H9 (cell line): Measurements from ENCODE around the gene SLAMF1. TPM values are rescaled to one million over a fixed set of nuclear protein-coding genes. Genes with fewer than 3 reads are reported as not detected.

Source experiments
- DNase-seq: peaks from one replicate; pipeline ENCODE4 v3.0.0-alpha.2; 2017
- H2AFZ ChIP-seq: one replicate; pipeline ENCODE4 v1.6.1; 2013; ENCODE audit warnings: mild to moderate bottlenecking, low read length, control low read depth, moderate library complexity
- H2AK5ac ChIP-seq: 2 replicates; pipeline ENCODE4 v1.6.1; 2013; ENCODE audit warnings: low read length, control low read depth, mixed read lengths; ENCODE audit not compliant: insufficient read length
- H2BK120ac ChIP-seq: one replicate; pipeline ENCODE4 v1.6.1; 2013; ENCODE audit warnings: low read depth, mild to moderate bottlenecking, low read length, control low read depth, inconsistent platforms; ENCODE audit not compliant: poor library complexity, severe bottlenecking
- H2BK12ac ChIP-seq: 2 replicates; pipeline ENCODE4 v1.6.1; 2013; ENCODE audit warnings: low read length, control low read depth, mixed read lengths, low read depth; ENCODE audit not compliant: insufficient read length
- H2BK15ac ChIP-seq: 2 replicates; pipeline ENCODE4 v1.6.1; 2013; ENCODE audit warnings: low read depth, low read length, control low read depth
- H2BK20ac ChIP-seq: one replicate; pipeline ENCODE4 v1.6.1; 2013; ENCODE audit warnings: low read depth, mild to moderate bottlenecking, low read length, control low read depth, inconsistent platforms; ENCODE audit not compliant: poor library complexity, severe bottlenecking
- H2BK5ac ChIP-seq: 2 replicates; pipeline ENCODE4 v1.6.1; 2013; ENCODE audit warnings: low read length, control low read depth, mixed read lengths; ENCODE audit not compliant: insufficient read length
- H3K14ac ChIP-seq: 2 replicates; pipeline ENCODE4 v1.6.1; 2013; ENCODE audit warnings: low read length, control low read depth; ENCODE audit not compliant: insufficient read depth
- H3K18ac ChIP-seq: 2 replicates; pipeline ENCODE4 v1.6.1; 2013; ENCODE audit warnings: low read depth, mild to moderate bottlenecking, mixed read lengths, low read length, control low read depth; ENCODE audit not compliant: insufficient read length
- H3K23ac ChIP-seq: 2 replicates; pipeline ENCODE4 v1.6.1; 2013; ENCODE audit warnings: low read length, control low read depth, mixed read lengths, low read depth; ENCODE audit not compliant: insufficient read length
- H3K23me2 ChIP-seq: 2 replicates; pipeline ENCODE4 v1.6.1; 2013; ENCODE audit warnings: low read depth, mild to moderate bottlenecking, mixed read lengths, low read length, control low read depth; ENCODE audit not compliant: insufficient read length, poor library complexity, severe bottlenecking
- H3K27ac ChIP-seq: 2 replicates; pipeline ENCODE4 v1.5.1; 2013; ENCODE audit warnings: low read length, control low read depth, mixed read lengths, low read depth; ENCODE audit not compliant: insufficient read length
- H3K27me3 ChIP-seq: 2 replicates; pipeline ENCODE4 v1.6.1; 2013; ENCODE audit warnings: low read length, control low read depth, inconsistent platforms; ENCODE audit not compliant: insufficient read depth
- H3K4ac ChIP-seq: 2 replicates; pipeline ENCODE4 v1.6.1; 2013; ENCODE audit warnings: low read depth, mild to moderate bottlenecking, control low read depth, inconsistent platforms, low read length, moderate library complexity
- H3K4me1 ChIP-seq: 2 replicates; pipeline ENCODE4 v1.6.1; 2013; ENCODE audit warnings: low read length, control low read depth, inconsistent platforms; ENCODE audit not compliant: insufficient read depth
- H3K4me2 ChIP-seq: 2 replicates; pipeline ENCODE4 v1.6.1; 2013; ENCODE audit warnings: low read length, control low read depth, mixed read lengths; ENCODE audit not compliant: insufficient read length, insufficient read depth
- H3K56ac ChIP-seq: 2 replicates; pipeline ENCODE4 v1.6.1; 2013; ENCODE audit warnings: low read depth, mild to moderate bottlenecking, mixed read lengths, low read length, control low read depth; ENCODE audit not compliant: insufficient read length
- H3K79me1 ChIP-seq: 2 replicates; pipeline ENCODE4 v1.6.1; 2013; ENCODE audit warnings: low read depth, mild to moderate bottlenecking, moderate library complexity, low read length, control low read depth, inconsistent platforms; ENCODE audit not compliant: insufficient read depth, poor library complexity, severe bottlenecking
- H3K79me2 ChIP-seq: 2 replicates; pipeline ENCODE4 v1.6.1; 2013; ENCODE audit warnings: low read length, control low read depth, inconsistent platforms; ENCODE audit not compliant: insufficient read depth
- H3K9ac ChIP-seq: 2 replicates; pipeline ENCODE4 v1.6.1; 2013; ENCODE audit warnings: low read length, control low read depth, mixed read lengths; ENCODE audit not compliant: insufficient read length; ENCODE audit errors: extremely low read depth
- H3K9me3 ChIP-seq: one replicate; pipeline ENCODE4 v1.6.1; 2013; ENCODE audit warnings: low read depth, low read length, inconsistent platforms; ENCODE audit not compliant: control insufficient read depth
- H3T11ph ChIP-seq: one replicate; pipeline ENCODE4 v1.6.1; 2013; ENCODE audit warnings: mild to moderate bottlenecking, low read length, control low read depth, inconsistent platforms
- H4K20me1 ChIP-seq: one replicate; pipeline ENCODE4 v1.6.1; 2013; ENCODE audit not compliant: control insufficient read depth, insufficient read length, insufficient read depth
- H4K5ac ChIP-seq: 2 replicates; pipeline ENCODE4 v1.6.1; 2013; ENCODE audit warnings: low read depth, mild to moderate bottlenecking, mixed read lengths, low read length, control low read depth; ENCODE audit not compliant: insufficient read length
- H4K8ac ChIP-seq: replicated peaks from 2 replicates; pipeline ENCODE4 v1.6.1; 2013; ENCODE audit warnings: low read length, control low read depth, mixed read lengths, low read depth; ENCODE audit not compliant: insufficient read length
- H4K91ac ChIP-seq: 2 replicates; pipeline ENCODE4 v1.6.1; 2013; ENCODE audit warnings: low read depth, mild to moderate bottlenecking, moderate library complexity, mixed read lengths, low read length, control low read depth; ENCODE audit not compliant: insufficient read length
- H3K27ac Mint-ChIP-seq, 3 experiments: 2 replicates in 2 of 3; 3 replicates in 1 of 3; pipeline ENCODE4 v1.8.0; 2020 to 2021; ENCODE audit warnings: mixed read lengths in 3 of 3, mild to moderate bottlenecking in 1 of 3, moderate library complexity in 1 of 3
- H3K27me3 Mint-ChIP-seq: 2 replicates; pipeline ENCODE4 v1.8.0; 2021; ENCODE audit warnings: low read depth, mild to moderate bottlenecking, moderate library complexity, mixed read lengths
- H3K36me3 Mint-ChIP-seq, 3 experiments: 2 replicates in 2 of 3; 3 replicates in 1 of 3; pipeline ENCODE4 v1.8.0; 2020 to 2021; ENCODE audit warnings: low read depth in 3 of 3, mixed read lengths in 3 of 3; ENCODE audit not compliant: insufficient read depth in 1 of 3
- H3K4me1 Mint-ChIP-seq, 2 experiments: 2 replicates each; pipeline ENCODE4 v1.8.0; 2020; ENCODE audit warnings: mixed read lengths in 2 of 2
- H3K4me3 Mint-ChIP-seq, 2 experiments: 2 replicates in 1 of 2; 3 replicates in 1 of 2; pipeline ENCODE4 v1.8.0; 2020 to 2021; ENCODE audit warnings: mild to moderate bottlenecking in 2 of 2, mixed read lengths in 2 of 2, moderate library complexity in 1 of 2
- H3K9me3 Mint-ChIP-seq, 2 experiments: 2 replicates in 1 of 2; 3 replicates in 1 of 2; pipeline ENCODE4 v1.8.0; 2020; ENCODE audit warnings: mild to moderate bottlenecking in 2 of 2, mixed read lengths in 2 of 2, moderate library complexity in 1 of 2
- CTCF ChIP-seq: fragments of 200-600 bp; sonication (generic); conservative IDR thresholded peaks from 3 replicates; pipeline ENCODE4 v1.8.0; 2021; ENCODE audit warnings: antibody characterized with exemption, mild to moderate bottlenecking
- WGBS: extraction: QIAGEN DNeasy Blood & Tissue Kit; methylation state at CpG from one replicate; pipeline ENCODE4 v1.1.7; 2013; ENCODE audit warnings: missing lambda C conversion rate, low lambda C conversion rate, mixed read lengths; ENCODE audit not compliant: insufficient read length; ENCODE audit errors: extremely low coverage; 5-methylcytosine and 5-hydroxymethylcytosine counted together
- total RNA-seq: library from RNA; stranded (reverse); gene quantifications from 2 replicates; pipeline ENCODE4 v1.2.1, GENCODE V29; 2021

The SLAMF1 gene
- total RNA-seq, 1 experiment from 2014 or later: not detected

DNA sequence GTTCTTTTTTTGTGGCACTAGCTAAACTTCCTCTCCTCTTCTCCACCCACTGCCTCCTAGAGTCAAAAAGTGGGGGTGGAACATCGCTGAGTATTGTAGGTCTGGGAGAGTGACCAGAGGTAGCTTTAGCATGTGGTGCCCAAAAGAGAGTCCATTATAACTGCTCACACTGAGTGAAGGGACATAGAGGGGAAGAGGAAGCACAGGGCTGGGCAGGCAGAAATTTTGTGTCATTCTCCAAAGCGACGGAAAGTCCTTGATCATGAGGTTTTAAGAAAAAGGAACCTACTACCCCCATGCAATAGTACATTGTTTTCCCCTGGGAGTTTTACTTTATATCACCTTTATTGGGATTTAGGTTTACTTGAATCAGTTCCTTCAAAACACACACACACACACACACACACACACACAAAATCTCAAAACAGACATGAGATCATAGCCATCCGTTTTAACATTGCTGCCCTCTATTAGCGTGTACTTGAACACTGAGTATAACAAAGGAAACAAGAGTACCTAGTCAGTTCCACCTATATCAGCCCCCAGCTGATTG, 71.7 kb downstream of the SLAMF1 start:
- Histone ChIP-seq H3K23me2 (no peaks in the 10 kb centered on the region), H4K5ac (no peak overlapping the region), H3K79me2 (no peaks in the 10 kb centered on the region), H3K27me3 (no peaks in the 10 kb centered on the region), H4K8ac (no peak overlapping the region), H2AFZ (no peak overlapping the region), H2BK20ac (no peak overlapping the region), H3K4me2 (no peak overlapping the region), H3K56ac (no peak overlapping the region), H3K9ac (no peak overlapping the region), H3K9me3 (no peaks in the 10 kb centered on the region), H2AK5ac (no peak overlapping the region), H2BK15ac (no peak overlapping the region), H3K4me1 (no peaks in the 10 kb centered on the region), H3K79me1 (no peaks in the 10 kb centered on the region), H3K4ac (no peak overlapping the region), H2BK5ac (no peak overlapping the region), H3K23ac (no peak overlapping the region), H3K14ac (no peak overlapping the region), H3K27ac (no peak overlapping the region), H3T11ph (no peak overlapping the region), H3K18ac (no peak overlapping the region), H2BK120ac (no peak overlapping the region), H4K20me1 (no peaks in the 10 kb centered on the region), H2BK12ac (no peak overlapping the region), H4K91ac (no peak overlapping the region)
- no CpG with 5 or more reads among the region's 5 CpGs for WGBS
- H3K4me3 Mint-ChIP-seq: no peak overlapping the region
- H3K36me3 Mint-ChIP-seq: no peaks in the 10 kb centered on the region
- H3K4me1 Mint-ChIP-seq: 0 out of 4 replicates have a peak, but pooled peaks cover 2% of the 10 kb centered on the region in 2 experiments
- no peak for TF ChIP-seq CTCF
- H3K27ac Mint-ChIP-seq: no peak overlapping the region; a peak in 1 of 7 replicates
- no peak for DNase-seq
- no peaks in the 10 kb centered on the region for H3K9me3 Mint-ChIP-seq
- peaks cover 3% of the 10 kb centered on the region; the same call in 1 of the 2 replicates for H3K27me3 Mint-ChIP-seq
